GM18517 (cell line): ENCODE results near the gene HEMK1.
A peak's percentile ranks its signal among the peaks of the same experiment; 100 is the strongest.

Experiments
- ATAC-seq: cut with Tn5 transposase; IDR thresholded peaks from one replicate; pipeline ENCODE4 v1.9.1; 2021; ENCODE audit warnings: mild to moderate bottlenecking, moderate library complexity; ENCODE audit not compliant: unreplicated experiment

The HEMK1 gene

GRCh38 chr3:50600141-50600753 is 30.9 kb downstream of the HEMK1 start:
- no peak for ATAC-seq

- no peak for ATAC-seq
Observed at GRCh38 chr3:50600841-50601591, 31.7 kb downstream of the HEMK1 start.

GRCh38 chr3:50602595-50603191 is 33.4 kb downstream of the HEMK1 start:
- no peak for ATAC-seq

GRCh38 chr3:50603261-50604109 is 34.2 kb downstream of the HEMK1 start:
- ATAC-seq: no peak

GRCh38 chr3:50604110-50604621 is 34.8 kb downstream of the HEMK1 start:
- ATAC-seq: no peak

- ATAC-seq: no peak
Observed at GRCh38 chr3:50604628-50605588, 35.6 kb downstream of the HEMK1 start.

GRCh38 chr3:50605901-50606326 is 36.6 kb downstream of the HEMK1 start:
- ATAC-seq: no peak

- ATAC-seq: no peak
Observed at GRCh38 chr3:50606596-50606995, 37.3 kb downstream of the HEMK1 start.

GRCh38 chr3:50607271-50608091 is 38.2 kb downstream of the HEMK1 start:
- ATAC-seq: no peak

GRCh38 chr3:50608278-50608677 is 39.0 kb downstream of the HEMK1 start:
- no peak for ATAC-seq

- ATAC-seq: no peak
Observed at GRCh38 chr3:50609071-50609762, 39.9 kb downstream of the HEMK1 start.

GRCh38 chr3:50609763-50610085 is 40.4 kb downstream of the HEMK1 start:
- no peak for ATAC-seq

GRCh38 chr3:50610181-50610971 is 41.1 kb downstream of the HEMK1 start:
- ATAC-seq: no peak

GRCh38 chr3:50610992-50611463 is 41.7 kb downstream of the HEMK1 start:
- ATAC-seq: no peak

- peak; percentile 75 for ATAC-seq
Observed at GRCh38 chr3:50611464-50612233, 42.3 kb downstream of the HEMK1 start, which contains the start of gene CISH. Gene CISH (minus strand): TSS chr3:50611774. CDS start chr3:50611650, 124 bp downstream.

GRCh38 chr3:50612234-50612882 is 43.0 kb downstream of the HEMK1 start:
- ATAC-seq: no peak
